ENCODE measurements around the gene TIMM44.

TIMM44 gene

DNA sequence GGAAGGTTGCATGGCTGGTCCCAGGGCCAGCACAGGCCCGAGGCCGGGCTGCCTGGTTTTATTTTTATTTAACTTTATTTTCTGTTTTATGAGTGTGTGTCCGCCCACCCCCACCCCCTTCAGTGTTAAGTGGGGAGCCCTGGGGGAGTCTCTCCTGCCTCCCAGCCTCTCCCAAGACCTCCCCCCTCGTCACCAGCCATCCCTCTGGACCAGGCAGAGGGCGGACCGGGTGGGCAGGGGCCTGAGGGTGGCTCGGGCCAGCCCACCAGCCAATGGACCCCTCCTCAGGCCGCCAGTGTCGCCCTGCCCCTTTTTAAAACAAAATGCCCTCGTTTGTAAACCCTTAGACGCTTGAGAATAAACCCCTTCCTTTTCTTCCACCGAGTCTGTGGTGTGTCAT lies 29.4 kb downstream of the TIMM44 start:
- no peak for DNase-seq (ENCODE audit: low read depth)

GRCh38 chr19:7913652-7914051 lies 29.8 kb downstream of the TIMM44 start:
- DNase-seq (ENCODE audit: low read depth), result no peak

DNA sequence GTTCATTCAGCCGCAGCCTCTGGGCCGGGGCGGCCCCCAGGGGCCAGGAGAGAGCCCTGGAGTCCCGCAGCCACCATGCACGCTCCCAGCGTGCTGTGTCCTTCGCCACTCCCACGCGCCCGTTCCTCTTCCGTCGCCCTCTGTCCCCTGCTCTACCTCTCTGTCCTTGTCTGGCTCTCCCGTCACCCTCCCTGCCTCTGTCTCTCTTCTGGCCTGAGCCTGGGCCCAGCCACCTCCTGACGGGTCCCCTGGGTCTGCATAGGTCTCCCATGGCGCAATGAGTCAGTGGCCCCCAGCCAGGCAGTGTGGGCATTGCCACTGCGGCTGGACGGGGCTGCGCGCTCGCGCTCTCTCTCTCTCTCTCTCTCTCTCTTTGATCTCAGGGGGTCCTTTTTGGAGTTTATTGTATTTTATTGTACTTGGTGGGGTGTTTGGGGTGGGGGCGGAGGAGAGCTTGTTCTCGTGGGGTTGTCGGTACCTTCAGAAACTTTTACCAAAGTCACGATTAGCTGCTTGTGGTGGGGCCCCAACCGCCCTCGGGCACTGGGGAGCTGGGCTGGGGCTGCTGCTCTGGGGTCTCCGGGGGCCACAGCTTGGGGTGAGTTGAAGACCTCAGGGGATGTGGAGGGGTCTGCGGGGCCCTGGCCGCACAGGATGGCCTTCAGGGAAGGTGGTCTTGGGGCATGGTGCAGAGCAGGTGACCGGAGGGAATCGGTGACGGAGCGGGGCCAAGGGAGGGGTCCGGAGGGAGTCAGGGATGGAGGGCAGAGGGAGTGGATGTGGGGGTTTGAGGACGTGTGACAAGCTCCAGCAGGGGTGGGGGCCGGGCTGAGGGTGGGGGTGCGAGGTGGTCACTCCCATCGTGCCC lies 30.5 kb downstream of the TIMM44 start:
- no peak for DNase-seq (ENCODE audit: low read depth)

GRCh38 chr19:7912144-7912696 lies 31.2 kb downstream of the TIMM44 start:
- no peak for DNase-seq (ENCODE audit: low read depth)

DNA sequence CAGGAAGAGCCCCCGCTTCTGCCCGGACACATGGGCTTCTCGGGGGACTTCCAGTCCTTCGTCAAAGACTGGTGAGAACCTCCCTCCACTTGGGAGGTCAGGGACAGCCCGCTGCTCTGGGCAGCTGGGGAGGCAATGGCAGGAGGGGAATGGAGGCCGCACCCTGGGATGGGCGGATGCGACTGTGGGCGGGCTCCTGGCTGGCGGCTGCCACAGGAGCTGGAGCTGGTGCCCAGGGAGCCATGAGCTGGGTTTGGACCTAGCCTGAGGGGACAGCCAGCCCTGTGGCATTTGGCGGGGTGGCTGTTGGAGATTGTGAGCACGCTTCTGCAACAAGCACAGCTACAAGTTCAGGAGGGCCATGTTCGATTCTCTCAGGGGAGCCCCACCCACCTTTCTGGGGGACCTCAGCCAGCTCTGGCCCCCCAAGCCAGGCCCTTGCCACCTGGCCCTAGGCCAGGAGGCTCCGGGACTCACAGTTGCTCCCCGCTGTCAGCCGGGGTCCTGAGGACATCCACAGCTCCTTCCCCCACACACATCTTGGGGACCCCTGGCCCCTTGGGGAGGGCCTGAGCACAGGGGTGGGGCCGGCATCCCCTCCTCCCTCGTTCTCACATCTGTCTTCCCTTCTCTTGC lies 31.8 kb downstream of the TIMM44 start:
- DNase-seq (ENCODE audit: low read depth), result no peak

- no peak for DNase-seq (ENCODE audit: low read depth)
Observed at GRCh38 chr19:7910321-7911161, 32.9 kb downstream of the TIMM44 start.

DNA sequence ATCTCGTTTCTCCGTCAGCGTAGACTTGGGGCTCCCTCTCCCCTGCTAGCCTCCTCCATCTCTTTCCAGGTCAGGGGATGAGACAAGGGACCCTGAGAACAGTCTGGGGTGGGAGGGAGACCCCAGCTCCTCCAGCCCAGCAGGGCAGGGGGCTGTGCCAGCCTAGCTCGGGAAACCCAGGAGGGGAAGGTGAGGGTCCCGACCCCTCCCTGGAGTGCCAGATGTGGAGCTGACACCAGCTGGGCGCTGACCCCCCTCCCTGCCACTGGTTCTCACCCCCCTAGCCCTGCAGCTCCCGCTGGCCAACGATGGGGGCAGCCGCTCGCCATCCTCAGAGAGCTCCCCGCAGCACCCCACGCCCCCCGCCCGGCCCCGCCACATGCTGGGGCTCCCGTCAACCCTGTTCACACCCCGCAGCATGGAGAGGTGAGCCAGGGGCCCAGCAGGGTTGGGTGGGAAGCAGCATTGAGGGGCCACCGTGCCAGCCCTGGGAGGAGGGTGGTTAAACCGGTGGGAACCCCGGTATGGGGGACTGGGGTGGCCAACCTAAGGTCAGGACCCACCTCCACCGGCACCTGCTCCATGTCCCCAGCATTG lies 33.9 kb downstream of the TIMM44 start:
- DNase-seq (ENCODE audit: low read depth), result no peak

GRCh38 chr19:7908742-7909461 lies 34.6 kb downstream of the TIMM44 start:
- DNase-seq (ENCODE audit: low read depth), result no peak

- no peak for DNase-seq (ENCODE audit: low read depth)
Observed at GRCh38 chr19:7908078-7908699, 35.3 kb downstream of the TIMM44 start.

DNA sequence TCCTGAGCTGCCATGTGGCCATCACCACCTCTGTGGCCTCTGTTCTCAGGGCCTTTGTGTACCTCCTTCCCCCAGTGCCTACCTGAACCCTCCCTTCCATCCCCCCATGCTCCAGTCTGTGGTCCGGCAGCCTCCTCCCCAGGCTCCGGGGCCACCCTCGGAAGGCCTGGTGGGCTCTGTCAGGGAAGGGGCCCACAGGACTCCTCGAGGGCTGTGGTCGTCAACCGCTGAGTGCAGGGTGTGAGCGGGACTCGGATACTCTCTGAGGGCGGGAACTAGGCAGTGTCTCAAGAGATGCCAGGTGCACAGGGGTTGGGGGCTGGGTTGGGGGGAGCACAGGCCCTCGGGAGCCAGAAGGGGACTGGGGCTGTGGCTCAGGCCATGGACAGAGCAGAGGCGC lies 35.9 kb downstream of the TIMM44 start:
- DNase-seq (ENCODE audit: low read depth), result no peak

DNA sequence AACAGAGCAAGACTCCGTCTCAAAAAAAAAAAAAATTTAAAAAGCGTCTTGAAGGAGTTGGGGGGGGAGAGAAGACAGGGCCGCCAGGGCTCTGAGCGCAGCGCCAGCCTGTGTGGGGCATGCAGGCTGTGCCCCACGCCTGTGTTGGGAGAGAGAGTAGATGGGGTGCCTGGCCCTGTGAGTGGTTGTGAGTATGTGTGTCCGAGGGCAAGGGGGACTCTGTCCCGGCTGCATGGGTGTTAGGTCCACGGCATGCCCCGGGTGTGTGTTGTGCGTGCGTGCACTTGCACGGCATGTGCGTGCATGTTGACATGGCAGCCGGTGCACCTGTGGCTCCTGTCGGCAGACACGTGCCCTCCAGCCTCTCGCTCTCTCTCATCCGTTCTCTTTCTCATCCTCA lies 36.3 kb downstream of the TIMM44 start:
- DNase-seq (ENCODE audit: low read depth), result no peak

- DNase-seq (ENCODE audit: low read depth), result no peak
Observed at GRCh38 chr19:7905859-7906258, 37.6 kb downstream of the TIMM44 start.

- DNase-seq (ENCODE audit: low read depth), result no peak
Observed at GRCh38 chr19:7905268-7905667, 38.2 kb downstream of the TIMM44 start.

GRCh38 chr19:7904074-7905020 lies 39.1 kb downstream of the TIMM44 start:
- peak; percentile 49 for DNase-seq (ENCODE audit: low read depth)

DNA sequence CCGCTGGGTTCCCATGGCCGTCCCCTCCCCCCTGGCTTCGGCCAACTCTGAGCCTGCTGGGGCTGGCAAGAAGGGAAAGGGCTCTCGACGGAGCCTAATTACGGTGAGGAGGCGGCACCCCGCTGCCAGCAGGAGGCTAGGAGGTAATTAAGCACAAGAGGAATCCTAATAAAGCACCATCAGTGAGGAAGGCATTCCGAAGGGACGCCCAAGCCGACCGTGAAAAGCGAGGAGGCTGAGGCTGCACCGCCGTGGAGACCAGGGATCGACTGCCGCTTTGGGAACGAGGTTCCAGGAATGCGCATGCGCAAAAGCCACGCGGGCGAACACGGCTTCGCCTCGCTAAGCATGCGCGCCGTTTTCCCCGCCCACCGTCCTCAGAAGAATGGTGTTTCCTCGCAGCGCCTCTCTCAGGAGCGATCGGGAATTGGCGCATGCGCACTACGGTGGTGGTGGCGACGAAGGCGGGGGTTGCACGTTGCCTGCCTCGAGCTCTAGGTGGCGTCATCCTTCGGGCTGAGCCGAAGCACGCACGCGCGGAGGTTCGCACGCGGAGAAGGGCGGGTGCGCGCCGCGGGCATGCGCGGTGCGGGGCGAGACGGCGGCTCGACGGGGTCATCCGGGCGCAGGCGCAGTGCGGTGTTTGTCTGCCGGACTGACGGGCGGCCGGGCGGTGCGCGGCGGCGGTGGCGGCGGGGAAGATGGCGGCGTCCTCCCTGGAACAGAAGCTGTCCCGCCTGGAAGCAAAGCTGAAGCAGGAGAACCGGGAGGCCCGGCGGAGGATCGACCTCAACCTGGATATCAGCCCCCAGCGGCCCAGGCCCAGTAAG lies 40.0 kb downstream of the TIMM44 start, which contains the start of gene MAP2K7:
MAP2K7 (plus strand) TSS at position 634 of the 830 bp plus-strand sequence; CDS start at position 702, 68 bp downstream.
- DNase-seq (ENCODE audit: low read depth), result peak; percentile 99

- no peak for DNase-seq (ENCODE audit: low read depth)
Observed at GRCh38 chr19:7902796-7903243, 40.6 kb downstream of the TIMM44 start.

DNA sequence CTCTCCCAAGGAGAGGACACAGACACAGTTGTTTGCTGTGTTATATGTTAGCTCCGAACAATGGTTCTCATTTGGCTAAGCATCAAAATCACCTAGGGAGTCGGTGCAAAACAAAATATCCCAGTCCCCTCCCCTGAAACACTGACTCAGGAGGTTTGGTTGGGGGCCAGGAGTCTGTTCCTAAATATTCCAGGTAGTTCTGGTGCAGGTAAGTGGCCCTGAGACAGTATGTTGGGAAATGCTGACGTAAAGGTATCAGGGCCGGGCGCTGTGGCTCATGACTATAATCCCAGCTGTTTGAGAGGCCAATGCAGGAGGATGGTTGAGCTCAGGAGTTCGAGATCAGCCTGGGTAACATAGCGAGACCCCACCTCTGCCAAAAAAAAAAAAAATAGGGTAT lies 42.1 kb downstream of the TIMM44 start:
- no peak for DNase-seq (ENCODE audit: low read depth)

DNA sequence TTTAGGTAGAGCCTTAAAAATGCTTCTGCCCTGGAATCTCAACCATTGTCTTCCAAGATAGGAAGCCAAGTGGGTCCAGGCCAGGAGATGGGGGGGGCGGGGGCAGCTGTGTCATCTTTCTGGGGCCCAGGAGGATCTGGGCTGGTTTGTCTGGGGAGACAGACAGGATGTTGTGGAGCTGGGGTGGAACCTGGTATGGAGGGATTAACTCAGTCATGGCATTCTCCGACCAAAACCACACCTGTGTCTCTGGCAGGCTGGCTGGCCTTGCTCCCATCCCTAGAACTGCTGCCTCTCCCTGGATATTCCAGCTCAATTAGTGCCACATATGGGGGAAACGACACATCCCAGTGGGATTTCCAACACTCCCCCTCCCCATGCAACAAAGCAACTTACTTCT lies 42.5 kb downstream of the TIMM44 start:
- DNase-seq (ENCODE audit: low read depth), result no peak
